Omental fat pad (tissue), 4 donors: Measurements from ENCODE around the gene VIPR2. TPM values are rescaled to one million over a fixed set of nuclear protein-coding genes. Genes with fewer than 3 reads are reported as not detected.
"Not testable (repeated sequence)": the region's sequence is repeated elsewhere in the genome, so short reads cannot be mapped to it uniquely, and the experiment has no call there.

ENCODE experiments used
- ATAC-seq: fragments of 150-250 bp; one replicate; pipeline ENCODE4 v1.9.1; 2016; ENCODE audit warnings: mild to moderate bottlenecking, moderate library complexity; ENCODE audit not compliant: low FRiP score
- DNase-seq: peaks from one replicate; pipeline ENCODE4 v3.0.0-alpha.2; 2019; ENCODE audit warnings: low spot score
- total RNA-seq, 4 donors: library from RNA; depleted of rRNA; stranded (reverse); fragments of >200 nt; gene quantifications; one replicate each; pipeline ENCODE4 v1.1.0, GENCODE V29; 2016
- TF ChIP-seq, protein P1 (sequence below), 3 donors: fragments of 450-650 bp; IDR thresholded peaks; one replicate each; pipeline ENCODE4 v1.5.1; 2016 to 2017; ENCODE audit warnings: antibody characterized with exemption in 3 of 3, mild to moderate bottlenecking in 3 of 3, moderate library complexity in 2 of 3

The VIPR2 gene
- total RNA-seq, 4 donors from 2014 or later = 3.6 to 71.0 (median 24.6) TPM

DNA sequence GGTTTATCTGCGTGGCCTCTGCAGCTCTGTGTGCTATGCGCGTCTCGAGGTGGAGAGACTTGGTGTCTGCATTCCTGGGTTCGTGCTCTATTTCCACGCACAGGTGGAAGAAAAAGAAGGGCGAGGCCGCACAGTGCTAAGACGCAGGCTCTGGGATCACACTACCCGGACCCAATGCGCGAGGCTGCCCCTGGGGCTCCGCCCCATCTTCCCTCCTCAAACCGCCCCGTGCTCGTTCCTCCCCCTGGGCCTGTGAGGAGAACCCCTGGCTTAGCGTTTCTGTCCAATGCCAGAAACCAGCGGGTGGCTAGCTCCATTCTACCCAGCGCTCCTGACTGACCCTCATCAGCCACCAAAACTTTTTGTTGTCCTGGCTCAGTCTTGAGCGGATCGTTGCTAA lies 145.2 kb downstream of the VIPR2 start:
- TF ChIP-seq, protein P1, sequence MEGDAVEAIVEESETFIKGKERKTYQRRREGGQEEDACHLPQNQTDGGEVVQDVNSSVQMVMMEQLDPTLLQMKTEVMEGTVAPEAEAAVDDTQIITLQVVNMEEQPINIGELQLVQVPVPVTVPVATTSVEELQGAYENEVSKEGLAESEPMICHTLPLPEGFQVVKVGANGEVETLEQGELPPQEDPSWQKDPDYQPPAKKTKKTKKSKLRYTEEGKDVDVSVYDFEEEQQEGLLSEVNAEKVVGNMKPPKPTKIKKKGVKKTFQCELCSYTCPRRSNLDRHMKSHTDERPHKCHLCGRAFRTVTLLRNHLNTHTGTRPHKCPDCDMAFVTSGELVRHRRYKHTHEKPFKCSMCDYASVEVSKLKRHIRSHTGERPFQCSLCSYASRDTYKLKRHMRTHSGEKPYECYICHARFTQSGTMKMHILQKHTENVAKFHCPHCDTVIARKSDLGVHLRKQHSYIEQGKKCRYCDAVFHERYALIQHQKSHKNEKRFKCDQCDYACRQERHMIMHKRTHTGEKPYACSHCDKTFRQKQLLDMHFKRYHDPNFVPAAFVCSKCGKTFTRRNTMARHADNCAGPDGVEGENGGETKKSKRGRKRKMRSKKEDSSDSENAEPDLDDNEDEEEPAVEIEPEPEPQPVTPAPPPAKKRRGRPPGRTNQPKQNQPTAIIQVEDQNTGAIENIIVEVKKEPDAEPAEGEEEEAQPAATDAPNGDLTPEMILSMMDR (IDR thresholded peaks at IDR 0.05) = no peak
- no peak for DNase-seq
- no peak for ATAC-seq

DNA sequence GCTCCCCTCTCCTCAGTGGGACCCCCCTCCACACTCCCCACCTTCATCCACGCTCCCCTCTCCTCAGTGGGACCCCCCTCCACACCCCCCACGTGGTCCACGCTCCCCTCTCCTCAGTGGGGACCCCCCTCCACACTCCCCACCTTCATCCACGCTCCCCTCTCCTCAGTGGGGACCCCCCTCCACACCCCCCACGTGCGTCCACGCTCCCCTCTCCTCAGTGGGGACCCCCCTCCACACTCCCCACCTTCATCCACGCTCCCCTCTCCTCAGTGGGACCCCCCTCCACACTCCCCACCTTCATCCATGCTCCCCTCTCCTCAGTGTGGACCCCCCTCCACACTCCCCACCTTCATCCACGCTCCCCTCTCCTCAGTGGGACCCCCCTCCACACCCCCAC lies 146.4 kb downstream of the VIPR2 start:
- DNase-seq, ATAC-seq: not testable (repeated sequence)

DNA sequence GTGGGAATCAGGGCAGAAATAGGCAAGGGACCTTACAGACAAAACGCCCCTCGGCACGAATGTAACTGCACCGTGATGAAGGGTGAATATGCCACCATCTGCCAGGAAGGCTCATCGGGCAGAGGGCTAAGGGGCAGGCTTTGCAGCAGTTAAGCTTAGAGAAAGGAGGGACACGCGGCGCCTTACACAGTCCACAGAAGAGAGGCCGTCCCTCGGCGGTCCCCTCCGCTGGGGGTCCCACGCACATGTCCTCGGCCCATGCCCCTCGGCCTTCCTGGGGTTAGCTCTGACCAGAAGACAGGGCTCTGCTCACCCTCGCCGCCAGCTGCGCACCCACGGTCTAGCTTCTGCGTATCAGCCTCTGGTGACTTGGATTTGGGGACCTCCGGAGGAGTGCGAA lies 147.2 kb downstream of the VIPR2 start:
- TF ChIP-seq, protein P1 (IDR thresholded peaks at IDR 0.05) = no peak
- DNase-seq (no peak), ATAC-seq (no peak)

DNA sequence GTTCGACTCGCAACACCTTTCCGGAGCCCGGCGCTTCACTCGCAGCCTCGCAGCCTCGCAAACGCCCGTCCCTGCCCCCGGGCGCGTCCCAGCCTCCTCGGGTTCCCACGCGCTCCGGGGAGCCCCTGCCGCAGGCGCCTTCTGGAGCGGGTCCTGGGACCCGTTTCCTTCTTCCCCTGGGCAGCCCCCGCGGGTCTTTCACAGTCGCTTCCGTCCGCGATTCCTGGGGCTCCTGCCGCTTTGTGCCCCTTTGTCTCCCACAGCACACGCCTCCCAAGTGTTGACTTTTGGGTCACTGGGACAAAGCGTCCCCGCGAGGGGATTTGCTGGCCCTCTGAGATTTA lies 147.6 kb downstream of the VIPR2 start:
- TF ChIP-seq, protein P1 (IDR thresholded peaks at IDR 0.05) = no peak
- no peak for ATAC-seq
- no peak for DNase-seq

DNA sequence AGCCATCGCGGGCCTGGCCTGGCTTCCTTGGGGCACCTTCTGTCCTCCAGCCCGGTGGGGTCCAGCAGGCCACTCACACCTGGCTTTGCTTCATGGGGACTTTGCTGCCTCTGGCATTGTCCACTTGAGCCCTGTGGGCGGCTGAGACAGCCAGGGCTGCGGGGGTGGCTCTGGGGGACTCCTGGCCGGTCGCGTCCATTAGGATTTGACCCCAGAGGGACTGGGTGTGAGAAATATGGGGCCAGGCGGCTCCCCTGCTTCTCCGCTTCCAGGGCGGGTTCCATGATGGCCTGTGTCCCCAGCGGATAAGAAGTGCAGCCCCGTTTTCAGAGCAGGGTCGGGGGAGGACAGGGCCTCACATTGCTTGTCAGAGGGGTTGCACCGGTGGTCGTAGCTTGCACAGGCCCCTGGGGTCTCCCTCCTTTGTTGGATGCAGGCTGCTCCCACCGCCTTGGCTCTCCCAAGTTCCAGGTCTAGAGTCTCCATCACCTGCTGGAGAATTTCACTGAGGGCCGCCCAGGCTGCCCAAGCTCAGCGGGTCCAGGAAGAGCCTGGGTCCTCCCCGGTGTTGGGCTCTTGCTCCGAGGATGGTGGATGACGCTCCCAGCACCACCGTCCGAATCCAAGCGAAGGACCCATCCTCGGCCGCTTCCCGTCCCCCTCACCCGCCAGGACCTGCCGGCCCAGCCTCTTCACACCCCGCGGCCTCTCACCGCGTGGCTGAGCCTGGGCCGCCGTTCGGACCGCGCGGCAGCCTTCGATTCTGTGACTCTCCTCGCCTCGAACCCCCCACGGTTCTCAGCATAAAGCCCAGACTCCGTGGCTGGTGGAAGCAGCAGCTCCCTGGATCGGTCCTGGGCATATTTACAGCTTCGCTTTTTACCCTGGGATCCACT lies 148.2 kb downstream of the VIPR2 start:
- DNase-seq (no peak), ATAC-seq (no peak)
- TF ChIP-seq, protein P1 (IDR thresholded peaks at IDR 0.05) = no peak

DNA sequence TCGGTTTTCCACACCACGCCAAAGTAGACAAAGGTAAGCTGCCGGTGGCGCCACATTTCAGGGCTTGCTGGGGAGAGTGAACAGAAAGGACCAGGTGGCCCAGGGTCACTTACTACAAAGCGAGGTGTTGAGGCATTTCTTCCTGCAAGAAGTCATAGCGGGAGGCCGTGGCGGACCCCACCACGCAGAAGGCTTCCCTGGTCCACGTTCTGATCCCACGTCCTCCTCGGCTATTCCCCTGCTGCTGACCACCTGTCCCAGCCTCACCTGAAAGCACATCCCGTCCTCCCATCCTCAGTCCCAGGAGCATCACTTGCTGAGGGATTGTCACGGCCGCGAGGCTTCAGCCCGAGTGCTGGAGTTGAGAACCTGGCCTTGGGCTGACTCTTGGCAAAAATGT lies 149.2 kb downstream of the VIPR2 start:
- ATAC-seq (no peak), DNase-seq (no peak)
- TF ChIP-seq, protein P1 (IDR thresholded peaks at IDR 0.05) = no peak

DNA sequence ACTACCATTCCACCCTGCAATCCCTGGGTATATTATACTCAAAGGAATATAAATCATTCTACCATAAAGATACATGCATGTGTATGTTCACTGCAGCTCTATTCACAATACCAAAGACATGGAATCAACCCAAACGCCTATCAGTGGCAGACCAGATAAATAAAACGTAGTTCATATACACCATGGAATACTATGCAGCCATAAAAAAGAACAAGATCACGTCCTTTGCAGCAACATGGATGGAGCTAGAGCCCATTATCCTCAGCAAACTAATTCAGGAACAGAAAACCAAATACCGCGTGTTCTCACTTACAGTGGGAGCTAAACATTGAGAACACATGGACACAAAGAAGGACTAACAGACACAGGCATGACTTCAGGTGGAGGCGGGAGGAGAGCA lies 150.0 kb downstream of the VIPR2 start:
- TF ChIP-seq, protein P1 (IDR thresholded peaks at IDR 0.05) = no peak
- ATAC-seq = no peak

More for the DNA sequence above, 150.0 kb downstream of the VIPR2 start:
- no peak for DNase-seq
